Gastroesophageal sphincter (tissue), 4 donors: ENCODE results near the gene CTNNA1. TPM values are rescaled to one million over a fixed set of nuclear protein-coding genes. Genes with fewer than 3 reads are reported as not detected.

Experiments used
- ATAC-seq: fragments of 150-250 bp; one replicate; pipeline ENCODE4 v1.9.1; 2016; ENCODE audit warnings: mild to moderate bottlenecking, moderate library complexity
- H3K27ac ChIP-seq, 4 donors: fragments of 200-600 bp; sonication (generic) in 3 of 4; 1 replicate in 3 of 4; 2 replicates in 1 of 4; pipeline ENCODE4 v1.5.1; 2016 to 2019
- H3K27me3 ChIP-seq: fragments of 200-600 bp; sonication (generic); one replicate; pipeline ENCODE4 v1.5.1; 2019
- H3K36me3 ChIP-seq, 2 donors: fragments of 200-600 bp; sonication (generic); one replicate each; pipeline ENCODE4 v1.5.1; 2019; ENCODE audit warnings: control low read depth in 1 of 2
- H3K4me1 ChIP-seq, 3 donors: fragments of 200-600 bp; sonication (generic); 1 replicate in 2 of 3; 2 replicates in 1 of 3; pipeline ENCODE4 v1.5.1; 2016 to 2019; ENCODE audit warnings: control low read depth in 2 of 3
- H3K4me3 ChIP-seq, 2 donors: fragments of 200-600 bp; sonication (generic); one replicate each; pipeline ENCODE4 v1.5.1; 2019; ENCODE audit warnings: mild to moderate bottlenecking in 1 of 2, moderate library complexity in 1 of 2
- H3K9me3 ChIP-seq, 3 donors: fragments of 200-600 bp; sonication (generic); one replicate each; pipeline ENCODE4 v1.5.1; 2017 to 2019; ENCODE audit warnings: control low read depth in 2 of 3
- EP300 ChIP-seq: sonication (generic); formaldehyde crosslinking; IDR thresholded peaks from one replicate; pipeline ENCODE4 v1.6.1; 2017; ENCODE audit warnings: antibody characterized with exemption, mild to moderate bottlenecking
- POLR2A ChIP-seq, 2 donors: fragments of 450-650 bp; IDR thresholded peaks; one replicate each; pipeline ENCODE4 v1.6.1; 2017; ENCODE audit warnings: antibody characterized with exemption in 2 of 2, mild to moderate bottlenecking in 2 of 2, moderate library complexity in 1 of 2
- POLR2AphosphoS5 ChIP-seq: sonication (generic); formaldehyde crosslinking; IDR thresholded peaks from one replicate; pipeline ENCODE4 v1.6.1; 2017; ENCODE audit warnings: antibody characterized with exemption
- WGBS, 2 donors: methylation state at CpG; one replicate each; pipeline ENCODE4 v1.1.5; 2018; ENCODE audit warnings: low coverage in 1 of 2; 5-methylcytosine and 5-hydroxymethylcytosine counted together
- total RNA-seq, 4 donors: library from RNA; depleted of rRNA; stranded (reverse); fragments of >200 nt; gene quantifications; one replicate each; pipeline ENCODE4 v1.1.0, GENCODE V29; 2016
- TF ChIP-seq, protein P1 (sequence below), 4 experiments: fragments of 200-600 bp in 2 of 4; fragments of 450-650 bp in 2 of 4; sonication (generic) in 1 of 4; IDR thresholded peaks; one replicate each; pipeline ENCODE4 v1.5.1; 2017 to 2019; ENCODE audit warnings: antibody characterized with exemption in 4 of 4, mild to moderate bottlenecking in 2 of 4, moderate library complexity in 2 of 4

Gene CTNNA1
- total RNA-seq, 4 donors from 2014 or later: 289 to 425 (median 365) TPM

DNA sequence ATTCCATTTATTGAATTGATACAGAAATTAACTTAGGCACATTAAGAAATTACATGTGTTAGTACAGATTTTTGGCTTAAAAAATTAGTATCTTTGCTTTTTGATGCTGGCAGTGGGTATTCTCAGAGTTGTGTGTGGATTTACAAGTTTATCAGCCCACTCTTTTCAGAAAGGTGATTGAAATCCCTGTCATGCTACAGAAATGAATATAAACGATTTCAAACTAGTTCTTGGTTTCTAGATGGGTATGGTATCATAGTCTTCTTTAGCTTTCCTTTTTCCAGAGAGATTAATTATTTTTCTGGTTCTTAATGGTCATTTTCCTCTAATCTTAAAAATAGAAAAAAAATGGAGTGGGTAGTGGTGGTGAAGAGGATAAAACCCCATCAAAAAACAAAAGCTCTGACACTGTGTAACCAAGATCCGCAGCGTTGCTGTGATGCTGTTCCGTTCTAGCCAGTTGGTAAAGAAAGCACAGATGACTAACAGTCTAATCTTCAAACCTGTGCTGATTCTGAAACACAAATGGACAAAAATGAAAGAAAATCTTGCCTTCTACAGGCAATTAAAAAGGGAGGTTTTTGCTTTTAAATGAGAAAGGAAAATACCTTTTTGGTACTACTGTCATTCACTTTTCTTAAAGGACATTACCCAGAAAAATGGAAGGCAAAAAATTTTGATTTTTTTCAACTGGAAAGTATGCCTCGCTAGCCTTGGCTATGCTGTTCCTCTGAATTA is 116.7 kb downstream of the CTNNA1 start:
- WGBS, 2 donors: 39 to 59% methylated on average over 5 of the region's 5 CpGs
- H3K27me3 ChIP-seq: no peaks in the 10 kb centered on the region
- no peak overlapping the region for H3K4me3 ChIP-seq
- TF ChIP-seq POLR2A (IDR thresholded peaks at IDR 0.05) (no peak), POLR2AphosphoS5 (no peak), EP300 (no peak)
- TF ChIP-seq, protein P1, sequence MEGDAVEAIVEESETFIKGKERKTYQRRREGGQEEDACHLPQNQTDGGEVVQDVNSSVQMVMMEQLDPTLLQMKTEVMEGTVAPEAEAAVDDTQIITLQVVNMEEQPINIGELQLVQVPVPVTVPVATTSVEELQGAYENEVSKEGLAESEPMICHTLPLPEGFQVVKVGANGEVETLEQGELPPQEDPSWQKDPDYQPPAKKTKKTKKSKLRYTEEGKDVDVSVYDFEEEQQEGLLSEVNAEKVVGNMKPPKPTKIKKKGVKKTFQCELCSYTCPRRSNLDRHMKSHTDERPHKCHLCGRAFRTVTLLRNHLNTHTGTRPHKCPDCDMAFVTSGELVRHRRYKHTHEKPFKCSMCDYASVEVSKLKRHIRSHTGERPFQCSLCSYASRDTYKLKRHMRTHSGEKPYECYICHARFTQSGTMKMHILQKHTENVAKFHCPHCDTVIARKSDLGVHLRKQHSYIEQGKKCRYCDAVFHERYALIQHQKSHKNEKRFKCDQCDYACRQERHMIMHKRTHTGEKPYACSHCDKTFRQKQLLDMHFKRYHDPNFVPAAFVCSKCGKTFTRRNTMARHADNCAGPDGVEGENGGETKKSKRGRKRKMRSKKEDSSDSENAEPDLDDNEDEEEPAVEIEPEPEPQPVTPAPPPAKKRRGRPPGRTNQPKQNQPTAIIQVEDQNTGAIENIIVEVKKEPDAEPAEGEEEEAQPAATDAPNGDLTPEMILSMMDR (IDR thresholded peaks at IDR 0.05): no peak
- ATAC-seq: no peak
- H3K4me1 ChIP-seq: peaks cover 8 to 76% (median 25%) of the 10 kb centered on the region in 3 donors
- H3K36me3 ChIP-seq: no peaks in the 10 kb centered on the region
- H3K27ac ChIP-seq: no peak overlapping the region
- H3K9me3 ChIP-seq: no peaks in the 10 kb centered on the region

DNA sequence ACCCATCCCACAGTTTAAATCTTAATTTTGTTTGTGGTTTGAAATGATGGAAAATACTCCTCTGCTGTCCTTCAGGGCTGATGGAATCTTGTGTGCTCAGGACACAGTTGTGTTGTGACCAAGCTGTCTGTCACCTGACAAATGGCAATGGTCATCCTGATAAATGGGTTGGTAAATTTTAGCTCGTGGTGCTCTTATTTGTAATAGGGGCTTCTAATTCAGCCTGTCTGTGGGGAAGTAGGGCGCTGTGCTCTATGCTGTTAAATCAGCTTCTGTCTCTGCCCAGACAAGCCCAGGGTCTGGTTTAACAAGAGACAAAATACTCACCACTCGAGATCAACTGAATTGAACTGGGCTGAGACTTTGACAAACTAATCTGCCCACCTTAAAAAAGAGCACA is 117.4 kb downstream of the CTNNA1 start:
- no peak for ATAC-seq
- Histone ChIP-seq H3K9me3 (no peaks in the 10 kb centered on the region), H3K36me3 (no peaks in the 10 kb centered on the region), H3K4me3 (no peak overlapping the region), H3K27ac (no peak overlapping the region), H3K27me3 (no peaks in the 10 kb centered on the region), H3K4me1 (peaks cover 8 to 83% (median 27%) of the 10 kb centered on the region in 3 donors)
- WGBS, 2 donors: 33 to 75% methylated on average over 1 to 3 of the region's 3 CpGs
- TF ChIP-seq, protein P1 (IDR thresholded peaks at IDR 0.05): no peak
- TF ChIP-seq EP300 (no peak), POLR2A (IDR thresholded peaks at IDR 0.05) (no peak), POLR2AphosphoS5 (no peak)

DNA sequence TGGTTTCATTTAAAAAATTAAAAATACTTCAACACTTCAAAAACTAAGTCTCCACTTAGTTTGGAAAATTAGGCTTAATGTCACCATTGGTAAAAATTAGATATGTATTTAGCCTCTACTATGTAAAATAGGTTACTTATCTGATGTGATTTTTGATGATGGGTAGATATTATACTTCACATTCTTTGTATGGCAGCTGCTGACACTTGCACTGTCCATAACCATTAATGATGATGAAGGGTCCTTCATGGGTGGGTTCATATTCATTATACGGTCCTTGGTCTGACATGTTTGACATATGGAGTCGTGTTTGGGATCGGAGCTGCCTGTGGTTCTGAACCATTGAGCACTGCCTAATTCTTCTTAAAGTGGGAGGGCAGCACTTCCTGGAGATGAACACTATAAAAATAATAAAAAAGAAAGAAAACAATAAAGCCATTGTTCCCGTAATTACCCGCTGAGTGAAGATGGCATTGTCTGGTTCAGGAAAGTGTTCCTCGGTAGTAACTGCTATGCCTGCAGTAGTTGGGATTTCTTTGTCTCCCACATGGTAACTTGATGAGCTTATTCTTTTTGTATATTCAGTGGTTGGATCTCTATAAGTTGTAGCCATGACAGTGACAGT is 119.7 kb downstream of the CTNNA1 start:
- H3K27ac ChIP-seq: no peak overlapping the region
- no peaks in the 10 kb centered on the region for H3K9me3 ChIP-seq
- WGBS, 2 donors: 67 to 80% methylated on average over 6 of the region's 6 CpGs
- TF ChIP-seq POLR2AphosphoS5 (no peak), EP300 (no peak), POLR2A (IDR thresholded peaks at IDR 0.05) (no peak)
- TF ChIP-seq, protein P1 (IDR thresholded peaks at IDR 0.05): no peak
- H3K36me3 ChIP-seq: no peaks in the 10 kb centered on the region
- ATAC-seq: no peak
- peaks cover 8 to 82% (median 24%) of the 10 kb centered on the region in 3 donors for H3K4me1 ChIP-seq
- no peaks in the 10 kb centered on the region for H3K27me3 ChIP-seq
- no peak overlapping the region for H3K4me3 ChIP-seq

DNA sequence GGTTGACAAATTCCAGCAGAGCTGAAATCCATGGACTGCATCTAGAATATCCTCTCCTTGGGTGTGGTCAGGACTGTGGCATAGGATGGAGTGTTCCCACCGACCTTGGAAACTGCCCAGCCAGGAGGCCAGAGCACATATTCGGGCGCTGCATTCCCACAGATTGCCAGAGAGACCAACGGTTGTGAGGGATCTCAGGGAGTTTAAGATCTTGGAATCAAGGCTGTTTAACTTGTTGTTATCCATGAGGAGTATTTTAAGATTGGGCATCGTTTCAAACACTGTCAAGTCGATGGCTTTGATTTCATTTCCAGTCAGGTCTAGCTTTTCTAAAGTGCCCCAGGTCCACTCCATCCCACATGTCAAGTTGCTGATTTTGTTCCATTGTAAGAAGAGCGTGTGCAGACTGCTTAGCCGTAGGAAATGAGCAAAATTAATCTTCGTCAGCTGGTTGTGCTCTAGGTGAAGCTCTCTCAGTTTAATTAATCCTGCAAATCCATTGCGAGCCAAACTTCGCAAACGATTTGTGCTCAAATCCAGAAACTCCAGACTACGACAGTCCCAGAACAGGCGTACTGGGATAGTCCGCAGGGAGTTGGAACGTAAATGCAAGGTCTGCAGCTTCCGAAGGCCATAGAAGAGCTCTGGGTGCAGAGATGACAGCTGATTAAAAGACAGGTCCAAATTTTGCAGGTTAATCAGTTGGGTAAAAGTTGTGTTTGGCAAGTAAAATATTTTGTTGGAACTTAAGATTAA is 120.4 kb downstream of the CTNNA1 start:
- ATAC-seq: no peak
- Histone ChIP-seq H3K4me1 (peaks cover 8 to 85% (median 24%) of the 10 kb centered on the region in 3 donors), H3K36me3 (no peaks in the 10 kb centered on the region), H3K27ac (no peak overlapping the region), H3K9me3 (no peaks in the 10 kb centered on the region), H3K27me3 (no peaks in the 10 kb centered on the region), H3K4me3 (no peak overlapping the region)
- no peak for TF ChIP-seq POLR2A (IDR thresholded peaks at IDR 0.05)
- TF ChIP-seq, protein P1 (IDR thresholded peaks at IDR 0.05): no peak
- no peak for TF ChIP-seq EP300
- no peak for TF ChIP-seq POLR2AphosphoS5
- WGBS, 2 donors: 56 to 74% methylated on average over 10 to 15 of the region's 17 CpGs
